GM21528 (cell line): Measurements from ENCODE around the gene ADAMTSL2.

ENCODE experiments used
- ATAC-seq: cut with Tn5 transposase; IDR thresholded peaks from one replicate; pipeline ENCODE4 v1.9.1; 2021; ENCODE audit warnings: mild to moderate bottlenecking, moderate library complexity; ENCODE audit not compliant: unreplicated experiment, low FRiP score

The ADAMTSL2 gene

GRCh38 chr9:133571391-133571890 is 36.9 kb downstream of the ADAMTSL2 start:
- no peak for ATAC-seq

DNA sequence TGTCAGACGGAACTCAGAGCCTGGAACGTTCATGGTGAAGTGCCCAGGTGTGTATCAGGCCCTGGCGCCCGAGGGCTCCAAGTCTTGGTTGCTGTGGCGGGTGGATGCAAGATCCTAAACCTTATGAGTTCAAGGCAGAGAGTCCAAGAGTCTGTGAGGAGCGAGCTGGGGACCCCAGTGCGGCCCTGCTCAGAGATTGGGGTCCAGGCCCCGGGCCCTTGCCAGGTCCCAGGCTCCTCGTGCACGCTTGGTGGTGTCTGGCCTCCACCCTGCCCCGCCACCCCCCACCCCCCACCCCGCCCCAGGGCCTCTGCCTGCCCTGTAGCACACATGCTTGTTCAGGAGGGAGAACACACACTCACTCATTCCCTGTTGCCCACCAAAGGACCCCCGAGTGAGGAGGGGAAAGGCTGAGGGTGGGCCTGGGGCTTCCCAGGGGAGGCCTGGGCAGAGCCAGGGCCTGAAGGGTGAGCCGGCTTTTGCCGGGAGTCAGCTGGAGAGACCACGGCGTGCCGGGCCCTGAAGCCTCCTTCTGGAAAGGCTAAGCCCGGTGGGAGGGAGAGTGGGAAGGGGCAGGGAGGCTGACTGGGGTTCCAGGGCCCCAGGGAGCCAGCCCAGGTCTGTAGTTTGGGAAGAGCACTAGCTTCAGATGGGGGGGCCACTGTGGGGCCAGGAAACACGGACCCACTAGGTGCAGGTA is 37.5 kb downstream of the ADAMTSL2 start:
- ATAC-seq = no peak

DNA sequence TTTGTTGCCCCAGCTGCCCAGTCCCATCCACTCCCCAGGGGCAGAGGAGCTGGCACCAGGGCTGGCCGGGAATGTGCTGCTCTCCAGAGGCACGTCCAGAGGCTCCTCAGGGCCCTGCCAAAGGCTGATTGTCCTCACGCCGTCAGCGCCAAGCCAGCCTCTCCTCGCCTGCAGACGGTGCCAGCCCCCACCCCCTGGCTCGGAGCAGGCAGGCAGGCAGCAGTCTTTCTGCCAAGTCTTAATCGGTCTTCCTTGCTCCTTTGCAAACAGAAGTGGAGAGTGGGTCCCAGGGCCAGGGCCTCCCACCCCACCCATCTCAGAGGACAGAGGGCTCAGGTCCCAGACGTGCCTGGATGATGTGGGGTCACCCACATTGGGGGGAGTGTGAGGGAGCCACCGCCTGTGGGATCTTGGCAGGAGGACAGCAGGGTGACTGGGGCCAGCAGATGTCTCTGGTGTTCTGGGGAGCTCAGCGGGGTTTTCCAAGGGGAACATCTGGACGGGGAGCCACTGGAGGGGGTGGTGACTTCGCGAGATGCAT is 38.4 kb downstream of the ADAMTSL2 start:
- ATAC-seq = no peak

DNA sequence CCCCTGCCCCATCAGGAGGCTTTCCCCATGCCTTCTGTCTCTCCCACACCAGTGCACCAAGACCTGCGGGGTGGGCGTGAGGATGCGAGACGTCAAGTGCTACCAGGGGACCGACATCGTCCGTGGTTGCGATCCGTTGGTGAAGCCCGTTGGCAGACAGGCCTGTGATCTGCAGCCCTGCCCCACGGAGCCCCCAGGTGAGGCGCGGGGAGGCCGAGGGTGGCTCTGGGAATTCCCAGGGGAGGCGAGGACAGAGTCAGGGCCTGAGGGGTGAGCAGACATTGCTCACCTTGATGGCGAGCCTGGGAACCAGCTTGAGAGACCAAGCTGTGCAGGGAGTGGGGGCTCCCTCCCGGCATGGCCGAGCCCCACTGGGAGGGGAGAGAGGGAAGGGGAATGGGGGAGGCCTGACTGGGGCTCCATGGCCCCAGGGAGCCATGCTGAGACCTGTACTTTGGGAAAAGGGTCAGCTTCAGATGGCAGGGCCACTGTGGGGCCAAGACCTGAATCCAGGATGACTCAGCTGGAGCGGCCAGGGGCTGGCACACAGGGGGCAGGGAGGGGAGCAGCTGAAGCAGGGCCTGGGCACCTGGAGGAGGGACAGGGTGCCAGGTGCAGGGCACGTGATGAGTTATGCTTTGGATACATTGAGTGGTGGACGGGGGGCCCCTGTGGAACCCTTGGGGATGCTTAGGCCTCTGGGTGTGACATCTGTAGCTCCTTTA is 39.4 kb downstream of the ADAMTSL2 start:
- ATAC-seq = no peak

- ATAC-seq = no peak
Measured at GRCh38 chr9:133574771-133575170, 40.3 kb downstream of the ADAMTSL2 start.

DNA sequence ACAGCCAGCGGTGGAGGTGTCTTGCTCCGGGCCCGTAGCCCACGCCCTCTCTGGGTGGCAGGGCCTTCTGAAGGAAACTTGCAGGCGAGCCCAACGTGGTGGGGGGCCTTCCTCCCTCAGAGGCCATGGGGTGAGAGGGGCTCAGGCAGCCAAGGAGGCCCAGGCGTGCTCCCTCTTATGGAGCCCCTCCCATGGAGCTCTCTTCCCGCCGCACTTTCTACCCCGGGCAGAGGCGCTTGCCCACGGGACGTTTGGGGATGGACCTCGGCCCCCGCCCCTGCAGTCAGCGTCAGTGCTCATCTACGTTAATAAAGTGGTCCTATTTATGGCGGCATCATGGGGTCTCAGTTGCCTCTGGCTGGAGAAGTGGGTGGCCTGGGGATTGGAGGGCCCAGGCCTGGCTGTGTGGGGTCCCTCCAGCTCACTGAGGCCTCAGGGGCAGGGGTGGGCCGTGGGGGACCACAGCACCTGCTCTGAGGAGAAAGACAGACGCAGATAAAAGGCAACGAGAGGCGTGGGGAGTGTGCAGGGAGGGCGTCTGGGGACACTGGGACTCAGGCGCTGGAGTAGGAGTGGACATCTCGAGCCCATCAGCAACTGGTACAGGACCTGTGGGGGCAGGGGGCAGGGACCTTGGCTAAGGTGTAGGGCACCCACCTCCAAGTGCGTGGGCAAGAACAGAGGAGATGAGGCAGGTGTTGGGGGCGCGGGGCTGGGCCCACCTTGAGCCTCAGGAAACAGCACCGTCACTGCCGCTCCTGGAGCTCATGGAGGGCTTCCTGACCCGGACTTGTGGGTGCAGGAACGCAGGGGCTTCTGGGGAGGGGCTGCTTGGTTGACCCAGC is 40.9 kb downstream of the ADAMTSL2 start:
- no peak for ATAC-seq

GRCh38 chr9:133576031-133576874 is 41.7 kb downstream of the ADAMTSL2 start:
- ATAC-seq = no peak

- no peak for ATAC-seq
Measured at GRCh38 chr9:133576875-133577736, 42.6 kb downstream of the ADAMTSL2 start.

GRCh38 chr9:133577737-133578112 is 43.2 kb downstream of the ADAMTSL2 start:
- ATAC-seq = no peak

DNA sequence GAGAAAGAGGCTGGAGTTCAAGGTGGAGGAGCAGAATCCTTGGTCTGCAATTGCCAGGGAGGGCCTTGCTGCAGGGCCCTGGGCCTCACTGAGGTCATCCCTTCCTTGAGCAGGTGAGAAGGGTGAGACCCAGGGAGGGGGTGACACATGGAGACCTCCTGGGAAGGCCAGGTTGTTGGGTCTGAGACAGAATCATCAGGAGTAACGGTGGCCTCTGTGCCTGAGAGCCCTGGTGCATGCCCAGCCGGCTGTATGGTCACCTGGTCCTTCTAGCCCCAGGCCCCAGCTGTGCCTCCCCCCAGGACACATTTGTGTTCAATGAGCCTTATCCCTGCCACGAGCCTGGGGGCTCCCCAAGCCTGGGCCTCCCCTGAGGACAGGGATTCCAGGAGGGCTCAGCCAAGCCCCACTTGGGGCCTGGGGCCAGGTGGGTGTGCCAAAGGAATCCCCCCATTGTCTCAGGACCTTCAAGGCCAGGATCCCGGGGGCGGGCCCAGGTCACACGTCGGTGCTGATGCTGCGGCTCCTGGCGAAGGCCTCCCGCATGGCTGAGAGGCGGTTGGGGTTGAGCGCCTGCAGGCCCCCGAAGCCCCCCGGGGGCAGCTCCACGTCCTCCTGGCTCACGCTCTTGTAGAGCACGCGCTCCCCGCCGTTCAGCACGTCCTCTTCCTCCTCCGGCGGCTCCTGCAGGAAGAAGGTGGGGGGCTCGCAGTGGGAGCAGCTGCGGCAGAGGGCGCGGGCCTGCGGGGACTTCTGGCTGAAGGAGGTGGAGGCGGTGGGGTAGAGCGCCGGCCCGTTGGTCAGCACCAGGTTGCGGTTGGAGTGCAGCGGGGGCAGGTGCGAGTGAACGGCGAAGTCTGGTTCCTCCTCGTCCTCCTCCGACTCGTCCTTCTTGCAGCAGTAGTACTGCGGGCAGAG is 44.3 kb downstream of the ADAMTSL2 start:
- no peak for ATAC-seq

DNA sequence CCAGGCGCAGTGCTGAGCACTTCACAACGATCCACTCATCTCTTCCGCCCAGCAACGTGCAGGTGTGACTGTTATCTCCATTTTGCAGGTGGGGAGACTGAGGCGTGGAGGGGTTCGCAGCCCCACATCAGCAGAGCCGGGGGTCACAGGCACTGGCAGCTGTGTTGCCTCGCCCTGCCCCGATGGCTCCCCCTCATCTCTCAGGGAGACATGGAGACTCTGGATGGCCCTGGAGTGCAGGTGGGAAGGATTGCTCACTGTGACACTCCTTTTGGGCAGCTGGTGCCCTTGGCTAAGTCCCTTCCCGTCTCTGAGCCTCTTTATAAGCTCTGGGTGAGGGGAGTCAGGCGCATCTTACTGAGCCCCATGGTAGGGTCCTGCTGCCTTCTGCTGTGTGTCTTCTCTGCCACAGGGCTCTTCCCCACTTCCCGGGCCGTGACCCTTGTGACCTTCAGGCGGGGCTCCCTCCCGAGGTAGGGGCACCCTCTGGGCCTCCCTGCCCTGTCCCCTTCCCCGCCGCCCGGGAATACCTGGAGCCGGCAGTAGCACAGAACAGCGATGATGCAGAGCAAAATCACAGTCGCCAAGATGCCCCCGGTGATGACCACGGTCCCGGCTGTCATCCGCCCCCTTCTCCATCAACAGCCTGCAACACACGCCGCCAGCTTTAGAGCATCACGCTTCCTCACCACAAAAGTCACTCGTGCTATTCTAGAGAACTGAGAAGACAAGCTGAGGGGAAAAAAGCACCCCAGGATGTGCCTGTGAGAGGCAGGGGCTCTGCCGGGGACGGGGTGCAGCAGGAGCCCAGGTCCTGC is 45.3 kb downstream of the ADAMTSL2 start:
- ATAC-seq = no peak

GRCh38 chr9:133580419-133580738 is 45.9 kb downstream of the ADAMTSL2 start:
- ATAC-seq = no peak

- ATAC-seq = no peak
Measured at GRCh38 chr9:133581011-133581410, 46.5 kb downstream of the ADAMTSL2 start.

- ATAC-seq = no peak
Measured at GRCh38 chr9:133581513-133582343, 47.2 kb downstream of the ADAMTSL2 start.

- no peak for ATAC-seq
Measured at GRCh38 chr9:133582501-133583045, 48.1 kb downstream of the ADAMTSL2 start.

DNA sequence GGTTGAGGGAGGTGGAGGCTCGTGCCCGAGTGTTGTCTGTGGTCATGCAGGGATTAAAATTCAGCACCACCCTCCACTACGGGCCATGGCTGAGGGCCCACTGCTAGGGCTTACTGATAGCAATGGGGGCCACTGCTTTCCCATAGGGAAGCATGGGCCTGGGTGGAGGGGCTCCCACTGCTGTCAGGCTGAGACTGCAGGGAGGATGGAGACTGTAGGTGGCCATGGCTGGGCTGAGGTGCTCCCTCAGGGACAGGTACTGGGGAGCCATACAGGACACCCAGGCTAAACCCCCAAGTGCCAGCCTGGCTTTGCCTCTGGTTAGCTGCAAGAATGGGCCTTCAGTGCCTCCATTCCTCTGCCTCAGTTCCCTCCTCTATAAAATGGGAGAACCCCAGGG is 48.6 kb downstream of the ADAMTSL2 start:
- no peak for ATAC-seq
